Measurements from ENCODE around the gene SEZ6L. TPM values are rescaled to one million over a fixed set of nuclear protein-coding genes. Genes with fewer than 3 reads are reported as not detected.

The SEZ6L gene
- polyA plus RNA-seq, 3 donors, result 0.01 to 0.67 TPM; not detected in 1

- 88 to 92% (median 90%) methylated on average over 2 of the region's 2 CpGs for WGBS, 3 donors
- no peak overlapping the region for H3K27ac ChIP-seq (ENCODE audit: low read depth, low read length)
These were observed 179.7 kb downstream of the SEZ6L start for GRCh38 chr22:26348810-26349526.

- WGBS, 3 donors, result 65 to 71% (median 69%) methylated on average over 20 of the region's 20 CpGs
- no peak overlapping the region for H3K27ac ChIP-seq (ENCODE audit: low read depth, low read length)
These were observed 185.4 kb downstream of the SEZ6L start for GRCh38 chr22:26354707-26355106.

- WGBS, 3 donors, result 46 to 69% (median 68%) methylated on average over 2 of the region's 2 CpGs
These were observed 188.0 kb downstream of the SEZ6L start for GRCh38 chr22:26357281-26357680.

GRCh38 chr22:26357813-26358212 is 188.6 kb downstream of the SEZ6L start:
- no peak overlapping the region for H3K27ac ChIP-seq (ENCODE audit: low read depth, low read length)
- WGBS, 3 donors, result 65 to 74% (median 72%) methylated on average over 9 of the region's 9 CpGs

More at GRCh38 chr22:26357281-26357680, 188.0 kb downstream of the SEZ6L start:
- no peak overlapping the region for H3K27ac ChIP-seq (ENCODE audit: low read depth, low read length)

- no peak overlapping the region for H3K27ac ChIP-seq (ENCODE audit: low read depth, low read length)
- 88 to 92% (median 88%) methylated on average over 4 of the region's 4 CpGs for WGBS, 3 donors
These were observed 189.9 kb downstream of the SEZ6L start for GRCh38 chr22:26359156-26359555.

- no peak overlapping the region for H3K27ac ChIP-seq (ENCODE audit: low read depth, low read length)
- 8% methylated on average over 17 of the region's 17 CpGs for WGBS, 3 donors
These were observed 191.1 kb downstream of the SEZ6L start for GRCh38 chr22:26360169-26360885.

GRCh38 chr22:26362471-26362870 is 193.2 kb downstream of the SEZ6L start:
- 73 to 79% (median 74%) methylated on average over 3 of the region's 3 CpGs for WGBS, 3 donors

GRCh38 chr22:26364066-26365015 is 195.1 kb downstream of the SEZ6L start:
- no peak overlapping the region for H3K27ac ChIP-seq (ENCODE audit: low read depth, low read length)
- WGBS, 3 donors, result 35 to 45% (median 43%) methylated on average over 12 of the region's 12 CpGs

More at GRCh38 chr22:26362471-26362870, 193.2 kb downstream of the SEZ6L start:
- no peak overlapping the region for H3K27ac ChIP-seq (ENCODE audit: low read depth, low read length)

- WGBS, 3 donors, result 42 to 46% (median 45%) methylated on average over 19 of the region's 19 CpGs
- no peak overlapping the region for H3K27ac ChIP-seq (ENCODE audit: low read depth, low read length)
These were observed 198.4 kb downstream of the SEZ6L start for GRCh38 chr22:26367402-26368245.

GRCh38 chr22:26372890-26373289 is 203.6 kb downstream of the SEZ6L start:
- H3K27ac ChIP-seq (ENCODE audit: low read depth, low read length), result no peak overlapping the region
- WGBS, 3 donors, result 90 to 91% (median 90%) methylated on average over 4 of the region's 4 CpGs

- WGBS, 3 donors, result 41 to 63% (median 53%) methylated on average over 10 of the region's 10 CpGs
- no peak overlapping the region for H3K27ac ChIP-seq (ENCODE audit: low read depth, low read length)
These were observed 205.2 kb downstream of the SEZ6L start for GRCh38 chr22:26374391-26375026.

GRCh38 chr22:26377170-26377830 is 208.0 kb downstream of the SEZ6L start:
- 20 to 26% (median 20%) methylated on average over 15 of the region's 15 CpGs for WGBS, 3 donors
- H3K27ac ChIP-seq (ENCODE audit: low read depth, low read length), result no peak overlapping the region

- H3K27ac ChIP-seq (ENCODE audit: low read depth, low read length), result no peak overlapping the region
- WGBS, 3 donors, result 78 to 80% (median 79%) methylated on average over 10 of the region's 10 CpGs
These were observed 211.0 kb downstream of the SEZ6L start for GRCh38 chr22:26380072-26380830.

- WGBS, 3 donors, result 55 to 64% (median 63%) methylated on average over 3 of the region's 3 CpGs
- no peak overlapping the region for H3K27ac ChIP-seq (ENCODE audit: low read depth, low read length)
These were observed 213.5 kb downstream of the SEZ6L start for GRCh38 chr22:26382782-26383181.

- H3K27ac ChIP-seq (ENCODE audit: low read depth, low read length), result no peak overlapping the region
- 72 to 79% (median 73%) methylated on average over 7 of the region's 7 CpGs for WGBS, 3 donors
These were observed 214.8 kb downstream of the SEZ6L start for GRCh38 chr22:26383968-26384556.

GRCh38 chr22:26385164-26385563 is 215.9 kb downstream of the SEZ6L start:
- 63 to 75% (median 65%) methylated on average over 1 of the region's 1 CpG for WGBS, 3 donors

More at GRCh38 chr22:26385164-26385563, 215.9 kb downstream of the SEZ6L start:
- H3K27ac ChIP-seq (ENCODE audit: low read depth, low read length), result no peak overlapping the region

Data from adipose tissue (tissue), 3 donors.